HCT116 (cell line): ENCODE measurements around the gene PLB1. TPM values are rescaled to one million over a fixed set of nuclear protein-coding genes. Genes with fewer than 3 reads are reported as not detected.

Source experiments
- ATAC-seq: fragments of 200-7000 bp; cut with Tn5 transposase; 2 replicates; pipeline ENCODE4 v1.9.1; 2020; ENCODE audit warnings: mild to moderate bottlenecking, moderate library complexity
- BruUV-seq: library from RNA; stranded (reverse); fragments of 400-500 nt; replicated peaks from 2 replicates; lab custom pipeline; 2021; lab: Mats Ljungman, UMichigan
- CTCF ChIA-PET: fragments of 300-600 bp; sonication (Branson Sonifier 250); formaldehyde crosslinking; loops from one replicate; lab custom pipeline; 2021; ENCODE audit warnings: antibody characterized with exemption; lab: Charles Lee
- POLR2A ChIA-PET: fragments of 300-600, 350-600 bp; sonication (Branson Sonifier 250); formaldehyde crosslinking; loops from one replicate; lab custom pipeline; 2021; ENCODE audit warnings: antibody characterized with exemption; lab: Charles Lee
- RAD21 ChIA-PET, 2 experiments: fragments of 300-600 bp; sonication (Branson Sonifier 250); formaldehyde crosslinking; loops; one replicate each; lab custom pipeline; 2023; ENCODE audit warnings: low total read pairs in 2 of 2; ENCODE audit not compliant: uncharacterized antibody in 2 of 2, unreplicated experiment in 2 of 2, low non-redundant PET in 1 of 2; lab: Charles Lee
- DNase-seq: peaks from one replicate; pipeline ENCODE4 v3.0.0-alpha.2; 2010; ENCODE audit warnings: low read depth, low spot score
- H2AFZ ChIP-seq: fragments of 200-600 bp; shearing (Covaris generic), sonication (generic); 2 replicates; pipeline ENCODE4 v1.6.1; 2017; ENCODE audit warnings: low read depth, mixed run types, mixed read lengths, antibody characterized with exemption, low read length; ENCODE audit not compliant: poor library complexity, severe bottlenecking
- H3K27ac ChIP-seq: 2 replicates; pipeline ENCODE4 v1.5.1; 2012; ENCODE audit warnings: low read depth, low read length
- H3K27me3 ChIP-seq: fragments of 200-600 bp; sonication (generic); 2 replicates; pipeline ENCODE4 v1.6.1; 2016; ENCODE audit warnings: mixed run types, low read length, mixed read lengths; ENCODE audit not compliant: insufficient read depth
- H3K36me3 ChIP-seq, 2 experiments: fragments of 200-500 bp in 1 of 2; fragments of 200-600 bp in 1 of 2; sonication (Bioruptor generic) in 1 of 2; sonication (generic) in 1 of 2; 2 replicates each; pipeline versions ENCODE4 v1.5.1 to v1.6.1; 2014 to 2016; ENCODE audit warnings: low read length in 2 of 2, inconsistent platforms in 1 of 2, mixed read lengths in 1 of 2, mixed run types in 1 of 2; ENCODE audit not compliant: insufficient read depth in 2 of 2, control insufficient read depth in 1 of 2
- H3K4me1 ChIP-seq, 2 experiments: fragments of 200-600 bp in 1 of 2; sonication (generic) in 1 of 2; 2 replicates each; pipeline versions ENCODE4 v1.5.1 to v1.6.1; 2012 to 2017; ENCODE audit warnings: low read length in 2 of 2, inconsistent platforms in 1 of 2, mild to moderate bottlenecking in 1 of 2, mixed read lengths in 1 of 2, mixed run types in 1 of 2, moderate library complexity in 1 of 2; ENCODE audit not compliant: insufficient read depth in 2 of 2, control insufficient read depth in 1 of 2
- H3K4me2 ChIP-seq: fragments of 200-600 bp; sonication (generic); 2 replicates; pipeline ENCODE4 v1.6.1; 2017; ENCODE audit warnings: mixed run types, low read length, mixed read lengths
- H3K4me3 ChIP-seq, 2 experiments: fragments of 200-600 bp in 1 of 2; sonication (generic) in 1 of 2; replicated peaks in 1 of 2; 2 replicates each; pipeline ENCODE4 v1.5.1; 2011 to 2016; ENCODE audit warnings: low read length in 2 of 2, control low read depth in 1 of 2, low read depth in 1 of 2, mild to moderate bottlenecking in 1 of 2, mixed read lengths in 1 of 2, mixed run types in 1 of 2
- H3K79me2 ChIP-seq: fragments of 200-600 bp; sonication (generic); 2 replicates; pipeline ENCODE4 v1.6.1; 2017; ENCODE audit warnings: mild to moderate bottlenecking, mixed run types, low read length, moderate library complexity, mixed read lengths; ENCODE audit not compliant: insufficient read depth
- H3K9ac ChIP-seq: fragments of 200-600 bp; sonication (generic); 2 replicates; pipeline ENCODE4 v1.6.1; 2016; ENCODE audit warnings: low read length, mixed read lengths
- H3K9me2 ChIP-seq: fragments of 200-600 bp; sonication (generic), shearing (Covaris generic); 2 replicates; pipeline ENCODE4 v1.6.1; 2017; ENCODE audit warnings: mixed run types, mild to moderate bottlenecking, moderate library complexity; ENCODE audit not compliant: insufficient read depth
- H3K9me3 ChIP-seq, 2 experiments: fragments of 200-500 bp in 1 of 2; fragments of 200-600 bp in 1 of 2; sonication (Bioruptor generic) in 1 of 2; sonication (generic) in 1 of 2; 2 replicates each; pipeline ENCODE4 v1.6.1; 2014 to 2017; ENCODE audit warnings: low read length in 2 of 2, mixed read lengths in 2 of 2, inconsistent platforms in 1 of 2, low read depth in 1 of 2, mild to moderate bottlenecking in 1 of 2, mixed run types in 1 of 2, moderate library complexity in 1 of 2; ENCODE audit not compliant: control insufficient read depth in 1 of 2, insufficient read depth in 1 of 2
- H4K20me1 ChIP-seq: fragments of 200-600 bp; sonication (generic), shearing (Covaris generic); 2 replicates; pipeline ENCODE4 v1.6.1; 2017; ENCODE audit warnings: mixed run types, mild to moderate bottlenecking, moderate library complexity; ENCODE audit not compliant: insufficient read depth
- POLR2A ChIP-seq: IDR thresholded peaks from 2 replicates; pipeline ENCODE4 v1.7.0; 2011; ENCODE audit warnings: borderline replicate concordance; ENCODE audit not compliant: insufficient read depth, insufficient read length; ENCODE audit errors: extremely low read depth
- SIN3A ChIP-seq: IDR thresholded peaks from 2 replicates; pipeline ENCODE4 v1.6.1; 2012; ENCODE audit warnings: low read depth
- TCF7L2 ChIP-seq: IDR thresholded peaks from 2 replicates; pipeline ENCODE4 v1.7.0; 2011; ENCODE audit warnings: borderline replicate concordance, inconsistent platforms; ENCODE audit not compliant: insufficient read depth, insufficient read length; ENCODE audit errors: extremely low read depth
- YY1 ChIP-seq: IDR thresholded peaks from 2 replicates; pipeline ENCODE4 v1.6.1; 2011; ENCODE audit warnings: low read length, low read depth, moderate library complexity, mild to moderate bottlenecking; ENCODE audit not compliant: insufficient replicate concordance; ENCODE audit errors: extremely low read depth
- ZFX ChIP-seq: fragments of 450-650 bp; IDR thresholded peaks from 2 replicates; pipeline ENCODE4 v1.6.1; 2017
- ZNF274 ChIP-seq: fragments of 200-500 bp; sonication (Bioruptor generic); IDR thresholded peaks from 2 replicates; pipeline ENCODE4 v1.6.1; 2014; ENCODE audit warnings: mild to moderate bottlenecking, low read depth, low read length, inconsistent platforms
- intact Hi-C: fragments of 100-400 bp; cut with micrococcal nuclease; formaldehyde crosslinking; loops from 2 replicates; pipeline ENCODE4 v1.10.0; 2022
- total RNA-seq: library from RNA; stranded (reverse); gene quantifications from one replicate; pipeline ENCODE4 v1.2.1, GENCODE V29; 2021; ENCODE audit not compliant: unreplicated experiment
- TF ChIP-seq, protein P1 (sequence below), 3 experiments: fragments of 200-600 bp in 1 of 3; sonication (generic) in 1 of 3; IDR thresholded peaks in 2 of 3; conservative IDR thresholded peaks in 1 of 3; 2 replicates each; pipeline ENCODE4 v1.5.1; 2012 to 2017; ENCODE audit warnings: low read depth in 2 of 3, low read length in 2 of 3, antibody characterized with exemption in 1 of 3, borderline replicate concordance in 1 of 3, control low read depth in 1 of 3, mild to moderate bottlenecking in 1 of 3, mixed read lengths in 1 of 3, mixed run types in 1 of 3, moderate library complexity in 1 of 3; ENCODE audit not compliant: insufficient read depth in 1 of 3
- TF ChIP-seq, protein P2 (sequence below): IDR thresholded peaks from 2 replicates; pipeline ENCODE4 v1.6.1; 2012; ENCODE audit warnings: low read depth
- TF ChIP-seq, protein P3 (sequence below): IDR thresholded peaks from 2 replicates; pipeline ENCODE4 v1.6.1; 2012

PLB1 gene
- total RNA-seq, 1 experiment from 2014 or later = 0.49 TPM

DNA sequence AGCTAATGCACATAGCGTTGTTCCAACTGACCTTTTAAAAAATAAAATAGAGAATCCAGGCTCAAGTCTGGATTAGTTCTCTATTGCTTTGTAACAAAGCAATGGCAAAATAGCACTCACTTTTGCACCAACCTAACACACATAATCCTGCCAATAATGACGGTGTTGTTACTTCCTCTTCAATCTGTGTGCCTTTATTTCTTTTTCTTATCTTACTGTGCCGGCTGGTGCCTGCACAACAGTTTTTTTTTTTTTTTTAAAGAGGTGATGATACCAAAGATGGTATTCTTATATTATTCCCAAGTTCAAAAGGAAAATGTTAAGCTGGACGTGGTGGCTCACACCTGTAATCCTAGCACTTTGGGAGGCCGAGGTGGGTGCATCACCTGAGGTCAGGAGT, 3.4 kb downstream of the PLB1 start:
- H2AFZ ChIP-seq = no peak overlapping the region
- intact Hi-C loops = no loop called here
- H3K9me2 ChIP-seq = no peaks in the 10 kb centered on the region
- H3K4me1 ChIP-seq = no peaks in the 10 kb centered on the region
- ChIA-PET POLR2A (no interaction called here), CTCF (no interaction called here), RAD21 (no interaction called here)
- no peaks in the 10 kb centered on the region for H3K9me3 ChIP-seq
- no peak overlapping the region for H3K4me3 ChIP-seq
- BruUV-seq = no TSS peak
- no peak overlapping the region for H3K9ac ChIP-seq
- H3K79me2 ChIP-seq = no peaks in the 10 kb centered on the region
- no peak overlapping the region for H3K4me2 ChIP-seq
- TF ChIP-seq, protein P1, sequence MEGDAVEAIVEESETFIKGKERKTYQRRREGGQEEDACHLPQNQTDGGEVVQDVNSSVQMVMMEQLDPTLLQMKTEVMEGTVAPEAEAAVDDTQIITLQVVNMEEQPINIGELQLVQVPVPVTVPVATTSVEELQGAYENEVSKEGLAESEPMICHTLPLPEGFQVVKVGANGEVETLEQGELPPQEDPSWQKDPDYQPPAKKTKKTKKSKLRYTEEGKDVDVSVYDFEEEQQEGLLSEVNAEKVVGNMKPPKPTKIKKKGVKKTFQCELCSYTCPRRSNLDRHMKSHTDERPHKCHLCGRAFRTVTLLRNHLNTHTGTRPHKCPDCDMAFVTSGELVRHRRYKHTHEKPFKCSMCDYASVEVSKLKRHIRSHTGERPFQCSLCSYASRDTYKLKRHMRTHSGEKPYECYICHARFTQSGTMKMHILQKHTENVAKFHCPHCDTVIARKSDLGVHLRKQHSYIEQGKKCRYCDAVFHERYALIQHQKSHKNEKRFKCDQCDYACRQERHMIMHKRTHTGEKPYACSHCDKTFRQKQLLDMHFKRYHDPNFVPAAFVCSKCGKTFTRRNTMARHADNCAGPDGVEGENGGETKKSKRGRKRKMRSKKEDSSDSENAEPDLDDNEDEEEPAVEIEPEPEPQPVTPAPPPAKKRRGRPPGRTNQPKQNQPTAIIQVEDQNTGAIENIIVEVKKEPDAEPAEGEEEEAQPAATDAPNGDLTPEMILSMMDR (IDR thresholded peaks at IDR 0.05 in 2 of 3, conservative IDR thresholded peaks at IDR 0.05 in 1 of 3; ENCODE audit: borderline replicate concordance in 1 of 3, insufficient read depth in 1 of 3, low read depth in 2 of 3, low read length in 2 of 3) = no peak
- TF ChIP-seq, protein P2, sequence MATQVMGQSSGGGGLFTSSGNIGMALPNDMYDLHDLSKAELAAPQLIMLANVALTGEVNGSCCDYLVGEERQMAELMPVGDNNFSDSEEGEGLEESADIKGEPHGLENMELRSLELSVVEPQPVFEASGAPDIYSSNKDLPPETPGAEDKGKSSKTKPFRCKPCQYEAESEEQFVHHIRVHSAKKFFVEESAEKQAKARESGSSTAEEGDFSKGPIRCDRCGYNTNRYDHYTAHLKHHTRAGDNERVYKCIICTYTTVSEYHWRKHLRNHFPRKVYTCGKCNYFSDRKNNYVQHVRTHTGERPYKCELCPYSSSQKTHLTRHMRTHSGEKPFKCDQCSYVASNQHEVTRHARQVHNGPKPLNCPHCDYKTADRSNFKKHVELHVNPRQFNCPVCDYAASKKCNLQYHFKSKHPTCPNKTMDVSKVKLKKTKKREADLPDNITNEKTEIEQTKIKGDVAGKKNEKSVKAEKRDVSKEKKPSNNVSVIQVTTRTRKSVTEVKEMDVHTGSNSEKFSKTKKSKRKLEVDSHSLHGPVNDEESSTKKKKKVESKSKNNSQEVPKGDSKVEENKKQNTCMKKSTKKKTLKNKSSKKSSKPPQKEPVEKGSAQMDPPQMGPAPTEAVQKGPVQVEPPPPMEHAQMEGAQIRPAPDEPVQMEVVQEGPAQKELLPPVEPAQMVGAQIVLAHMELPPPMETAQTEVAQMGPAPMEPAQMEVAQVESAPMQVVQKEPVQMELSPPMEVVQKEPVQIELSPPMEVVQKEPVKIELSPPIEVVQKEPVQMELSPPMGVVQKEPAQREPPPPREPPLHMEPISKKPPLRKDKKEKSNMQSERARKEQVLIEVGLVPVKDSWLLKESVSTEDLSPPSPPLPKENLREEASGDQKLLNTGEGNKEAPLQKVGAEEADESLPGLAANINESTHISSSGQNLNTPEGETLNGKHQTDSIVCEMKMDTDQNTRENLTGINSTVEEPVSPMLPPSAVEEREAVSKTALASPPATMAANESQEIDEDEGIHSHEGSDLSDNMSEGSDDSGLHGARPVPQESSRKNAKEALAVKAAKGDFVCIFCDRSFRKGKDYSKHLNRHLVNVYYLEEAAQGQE = no peak
- no peak for TF ChIP-seq YY1
- TF ChIP-seq SIN3A = no peak
- no peak for TF ChIP-seq ZNF274
- no peak for TF ChIP-seq TCF7L2
- TF ChIP-seq, protein P3, sequence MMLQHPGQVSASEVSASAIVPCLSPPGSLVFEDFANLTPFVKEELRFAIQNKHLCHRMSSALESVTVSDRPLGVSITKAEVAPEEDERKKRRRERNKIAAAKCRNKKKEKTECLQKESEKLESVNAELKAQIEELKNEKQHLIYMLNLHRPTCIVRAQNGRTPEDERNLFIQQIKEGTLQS = no peak
- TF ChIP-seq POLR2A = no peak
- TF ChIP-seq ZFX = no peak
- no peak overlapping the region for H3K27ac ChIP-seq
- no peaks in the 10 kb centered on the region for H3K27me3 ChIP-seq
- H3K36me3 ChIP-seq = no peaks in the 10 kb centered on the region
- ATAC-seq (no peak), DNase-seq (no peak)
- H4K20me1 ChIP-seq = no peaks in the 10 kb centered on the region
